Posterior cingulate gyrus (tissue), 11 donors: ENCODE data around the gene ISLR2.

Source experiments
- DNase-seq, 10 donors: peaks; one replicate each; pipeline versions ENCODE4 v3.0.0 to v3.0.0-alpha.2; 2020 to 2021; ENCODE audit warnings: mixed read lengths in 3 of 10
- intact Hi-C: fragments of 100-400 bp; cut with DNase I; formaldehyde crosslinking; loops from one replicate; pipeline ENCODE4 v1.15.1; 2023

The ISLR2 gene

DNA sequence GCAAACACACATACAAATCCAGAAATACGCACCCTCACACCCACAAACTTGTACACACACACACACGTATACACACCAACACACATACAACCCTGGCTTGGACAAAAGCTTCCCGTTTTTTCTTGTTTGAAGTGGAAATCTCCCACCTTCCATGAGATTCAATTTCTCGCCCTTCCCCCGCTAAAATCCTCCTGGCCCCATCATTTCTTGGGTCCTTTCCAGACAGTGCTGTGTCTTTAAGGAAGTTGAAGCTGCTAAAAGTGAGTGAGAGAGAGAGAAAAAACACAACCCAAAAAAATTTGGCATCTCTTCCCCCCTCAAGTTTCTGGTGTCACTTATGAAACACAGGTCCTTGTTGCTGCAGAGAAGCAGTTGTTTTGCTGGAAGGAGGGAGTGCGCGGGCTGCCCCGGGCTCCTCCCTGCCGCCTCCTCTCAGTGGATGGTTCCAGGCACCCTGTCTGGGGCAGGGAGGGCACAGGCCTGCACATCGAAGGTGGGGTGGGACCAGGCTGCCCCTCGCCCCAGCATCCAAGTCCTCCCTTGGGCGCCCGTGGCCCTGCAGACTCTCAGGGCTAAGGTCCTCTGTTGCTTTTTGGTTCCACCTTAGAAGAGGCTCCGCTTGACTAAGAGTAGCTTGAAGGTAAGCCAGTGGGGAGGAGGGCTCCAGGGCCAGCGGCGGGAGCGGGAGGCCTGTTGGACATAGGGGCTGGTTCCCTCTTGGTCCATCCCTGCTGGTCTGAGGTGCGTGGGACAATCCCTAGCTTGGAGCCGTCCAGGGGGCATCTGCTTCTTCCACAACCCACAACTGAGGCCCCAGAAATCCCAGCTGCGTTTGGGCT lies 43.2 kb downstream of the ISLR2 start, which contains the start of gene ISLR:
Gene ISLR (plus strand): TSS at position 331 of the 839 bp plus-strand sequence. CDS start 1,149 bp downstream, outside the sequence.
- peak in 2 of 10 donors; percentile 8 to 85 for DNase-seq
- intact Hi-C loops, result no loop called here

DNA sequence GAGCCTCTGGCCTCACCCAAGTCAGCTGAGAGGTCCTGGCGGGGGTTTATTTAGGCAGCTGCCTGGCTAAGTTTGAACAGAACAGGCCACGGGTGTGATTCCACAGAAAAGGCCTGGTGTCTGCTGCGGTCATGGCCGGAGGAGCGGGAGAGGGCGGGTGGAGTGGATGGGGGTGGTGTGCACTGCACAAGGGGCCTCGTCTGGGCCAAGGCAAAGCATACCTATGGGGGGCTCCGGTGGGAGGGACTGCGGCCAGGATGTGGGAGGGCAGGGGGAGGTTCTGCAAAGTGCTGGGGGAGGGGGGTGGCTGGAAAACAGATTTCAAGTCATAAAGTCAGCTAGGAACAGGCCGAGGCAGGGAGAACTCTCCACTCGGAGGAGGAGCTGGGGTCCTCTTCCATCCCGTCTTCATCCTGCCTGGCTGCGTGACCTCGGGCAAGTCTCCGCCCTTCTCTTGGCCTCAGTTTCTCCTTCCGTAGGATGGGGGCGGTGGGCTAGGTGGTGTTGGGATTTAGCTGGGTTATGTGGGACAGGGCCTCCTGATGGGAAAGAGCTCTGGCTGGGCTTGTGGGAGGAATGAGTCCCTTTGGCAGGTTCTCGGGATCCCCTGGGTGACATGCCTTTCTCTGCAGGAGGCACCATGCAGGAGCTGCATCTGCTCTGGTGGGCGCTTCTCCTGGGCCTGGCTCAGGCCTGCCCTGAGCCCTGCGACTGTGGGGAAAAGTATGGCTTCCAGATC lies 44.0 kb downstream of the ISLR2 start:
- intact Hi-C loops, result no loop called here
- DNase-seq, result peak in 2 of 10 donors; percentile 8 to 70

DNA sequence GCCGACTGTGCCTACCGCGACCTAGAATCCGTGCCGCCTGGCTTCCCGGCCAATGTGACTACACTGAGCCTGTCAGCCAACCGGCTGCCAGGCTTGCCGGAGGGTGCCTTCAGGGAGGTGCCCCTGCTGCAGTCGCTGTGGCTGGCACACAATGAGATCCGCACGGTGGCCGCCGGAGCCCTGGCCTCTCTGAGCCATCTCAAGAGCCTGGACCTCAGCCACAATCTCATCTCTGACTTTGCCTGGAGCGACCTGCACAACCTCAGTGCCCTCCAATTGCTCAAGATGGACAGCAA lies 44.5 kb downstream of the ISLR2 start:
- DNase-seq, result peak in 2 of 10 donors; percentile 13 to 82
- intact Hi-C loops, result no loop called here

DNA sequence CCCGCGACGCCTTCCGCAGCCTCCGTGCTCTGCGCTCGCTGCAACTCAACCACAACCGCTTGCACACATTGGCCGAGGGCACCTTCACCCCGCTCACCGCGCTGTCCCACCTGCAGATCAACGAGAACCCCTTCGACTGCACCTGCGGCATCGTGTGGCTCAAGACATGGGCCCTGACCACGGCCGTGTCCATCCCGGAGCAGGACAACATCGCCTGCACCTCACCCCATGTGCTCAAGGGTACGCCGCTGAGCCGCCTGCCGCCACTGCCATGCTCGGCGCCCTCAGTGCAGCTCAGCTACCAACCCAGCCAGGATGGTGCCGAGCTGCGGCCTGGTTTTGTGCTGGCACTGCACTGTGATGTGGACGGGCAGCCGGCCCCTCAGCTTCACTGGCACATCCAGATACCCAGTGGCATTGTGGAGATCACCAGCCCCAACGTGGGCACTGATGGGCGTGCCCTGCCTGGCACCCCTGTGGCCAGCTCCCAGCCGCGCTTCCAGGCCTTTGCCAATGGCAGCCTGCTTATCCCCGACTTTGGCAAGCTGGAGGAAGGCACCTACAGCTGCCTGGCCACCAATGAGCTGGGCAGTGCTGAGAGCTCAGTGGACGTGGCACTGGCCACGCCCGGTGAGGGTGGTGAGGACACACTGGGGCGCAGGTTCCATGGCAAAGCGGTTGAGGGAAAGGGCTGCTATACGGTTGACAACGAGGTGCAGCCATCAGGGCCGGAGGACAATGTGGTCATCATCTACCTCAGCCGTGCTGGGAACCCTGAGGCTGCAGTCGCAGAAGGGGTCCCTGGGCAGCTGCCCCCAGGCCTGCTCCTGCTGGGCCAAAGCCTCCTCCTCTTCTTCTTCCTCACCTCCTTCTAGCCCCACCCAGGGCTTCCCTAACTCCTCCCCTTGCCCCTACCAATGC lies 45.1 kb downstream of the ISLR2 start:
- intact Hi-C loops, result no loop called here
- peak in 3 of 10 donors; percentile 1 to 73 (median 72) for DNase-seq

DNA sequence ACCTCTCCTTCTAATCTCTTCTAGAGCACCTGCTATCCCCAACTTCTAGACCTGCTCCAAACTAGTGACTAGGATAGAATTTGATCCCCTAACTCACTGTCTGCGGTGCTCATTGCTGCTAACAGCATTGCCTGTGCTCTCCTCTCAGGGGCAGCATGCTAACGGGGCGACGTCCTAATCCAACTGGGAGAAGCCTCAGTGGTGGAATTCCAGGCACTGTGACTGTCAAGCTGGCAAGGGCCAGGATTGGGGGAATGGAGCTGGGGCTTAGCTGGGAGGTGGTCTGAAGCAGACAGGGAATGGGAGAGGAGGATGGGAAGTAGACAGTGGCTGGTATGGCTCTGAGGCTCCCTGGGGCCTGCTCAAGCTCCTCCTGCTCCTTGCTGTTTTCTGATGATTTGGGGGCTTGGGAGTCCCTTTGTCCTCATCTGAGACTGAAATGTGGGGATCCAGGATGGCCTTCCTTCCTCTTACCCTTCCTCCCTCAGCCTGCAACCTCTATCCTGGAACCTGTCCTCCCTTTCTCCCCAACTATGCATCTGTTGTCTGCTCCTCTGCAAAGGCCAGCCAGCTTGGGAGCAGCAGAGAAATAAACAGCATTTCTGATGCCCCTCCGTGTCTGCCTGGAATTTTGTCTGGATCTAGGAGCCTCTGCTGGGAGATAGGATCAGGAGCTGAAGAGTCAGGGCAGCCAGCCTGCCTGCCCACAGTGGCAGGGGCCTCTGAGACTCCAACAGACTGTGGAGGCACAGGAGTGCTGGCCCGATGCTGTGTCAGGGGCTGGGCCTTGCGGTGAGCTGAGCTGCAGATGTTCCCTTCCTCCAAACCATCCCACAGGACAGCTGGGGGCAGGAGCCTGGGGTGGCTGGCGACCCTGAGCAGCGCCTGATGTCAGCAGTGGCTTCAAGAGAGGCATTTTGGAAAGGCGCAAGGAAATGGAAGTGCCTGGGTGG lies 46.2 kb downstream of the ISLR2 start:
- peak in 1 of 10 donors; percentile 73 for DNase-seq
- intact Hi-C loops, result no loop called here

DNA sequence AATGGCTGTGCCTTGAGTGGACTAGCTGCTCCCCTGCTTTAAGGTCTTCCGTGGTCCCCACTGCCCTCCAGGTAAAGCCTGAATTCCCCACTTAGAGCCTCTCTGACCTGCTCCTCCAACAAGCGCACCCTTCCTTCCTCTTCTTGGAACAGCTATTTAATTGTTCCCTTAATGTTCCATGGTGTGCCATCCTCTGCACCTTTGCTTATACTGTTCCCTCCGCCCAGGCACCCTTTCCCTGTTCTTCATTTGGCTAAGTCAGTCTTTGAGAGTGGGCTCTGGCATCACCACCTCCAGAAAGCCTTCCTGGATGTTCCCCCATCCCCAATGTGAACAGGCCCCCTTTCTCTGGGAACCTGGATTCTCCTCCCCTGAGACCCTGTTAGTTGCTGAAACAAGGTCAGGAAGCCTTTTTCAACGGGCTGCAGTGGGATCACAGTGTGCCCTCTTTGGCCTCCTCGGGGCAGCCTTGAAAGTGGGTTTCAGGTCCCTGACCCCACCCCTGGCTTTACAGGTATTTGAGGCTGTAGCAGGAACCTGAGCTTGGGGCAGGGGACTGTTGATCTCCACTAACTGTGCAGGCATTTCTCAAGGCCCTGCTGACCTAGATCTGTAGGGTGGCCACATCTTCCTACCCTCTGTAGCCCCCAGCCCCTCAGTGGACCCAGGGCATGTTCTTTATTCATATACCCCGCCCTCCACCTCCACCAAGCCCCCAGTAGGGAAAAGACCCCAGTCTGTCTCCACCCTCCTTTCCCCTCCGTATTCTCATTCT lies 48.1 kb downstream of the ISLR2 start:
- peak in 3 of 10 donors; percentile 0 to 40 (median 15) for DNase-seq
- intact Hi-C loops, result no loop called here

DNA sequence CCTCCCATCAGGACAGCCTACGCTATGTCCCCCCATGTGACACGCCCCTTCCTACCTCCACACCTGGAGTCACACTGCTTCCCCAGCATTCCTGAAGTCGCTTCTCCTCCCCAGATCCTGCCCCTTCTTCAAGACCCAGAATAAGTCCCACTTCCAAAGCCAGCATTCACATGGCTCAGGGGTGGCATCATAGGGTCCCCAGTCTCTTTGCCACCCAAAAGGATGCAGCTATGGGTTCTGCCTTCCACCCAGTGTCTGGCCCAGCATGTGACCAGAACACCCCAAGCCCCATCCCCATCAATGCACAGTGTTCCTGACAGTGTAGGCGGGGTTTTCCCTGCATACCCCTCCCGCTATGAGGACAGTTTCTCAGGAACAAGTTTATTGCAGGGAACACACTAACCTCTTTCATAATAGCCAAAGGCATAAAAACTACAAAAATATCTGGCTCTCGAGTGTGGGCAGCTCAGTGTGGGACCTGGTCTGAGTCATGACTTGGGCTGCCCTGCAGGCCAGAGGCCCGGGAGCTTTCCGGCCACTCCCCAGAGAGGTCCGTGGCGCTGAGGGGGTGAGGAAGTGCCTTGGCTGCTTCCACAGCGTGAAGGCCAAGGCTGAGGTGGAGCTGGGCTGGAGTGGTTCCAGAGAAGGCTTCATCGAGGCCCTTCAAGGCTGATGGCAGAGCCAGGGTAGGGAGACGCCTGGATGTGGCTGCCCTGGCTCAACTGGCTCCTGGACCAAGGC lies 48.9 kb downstream of the ISLR2 start:
- intact Hi-C loops, result no loop called here
- peak in 3 of 10 donors; percentile 46 to 87 (median 72) for DNase-seq

DNA sequence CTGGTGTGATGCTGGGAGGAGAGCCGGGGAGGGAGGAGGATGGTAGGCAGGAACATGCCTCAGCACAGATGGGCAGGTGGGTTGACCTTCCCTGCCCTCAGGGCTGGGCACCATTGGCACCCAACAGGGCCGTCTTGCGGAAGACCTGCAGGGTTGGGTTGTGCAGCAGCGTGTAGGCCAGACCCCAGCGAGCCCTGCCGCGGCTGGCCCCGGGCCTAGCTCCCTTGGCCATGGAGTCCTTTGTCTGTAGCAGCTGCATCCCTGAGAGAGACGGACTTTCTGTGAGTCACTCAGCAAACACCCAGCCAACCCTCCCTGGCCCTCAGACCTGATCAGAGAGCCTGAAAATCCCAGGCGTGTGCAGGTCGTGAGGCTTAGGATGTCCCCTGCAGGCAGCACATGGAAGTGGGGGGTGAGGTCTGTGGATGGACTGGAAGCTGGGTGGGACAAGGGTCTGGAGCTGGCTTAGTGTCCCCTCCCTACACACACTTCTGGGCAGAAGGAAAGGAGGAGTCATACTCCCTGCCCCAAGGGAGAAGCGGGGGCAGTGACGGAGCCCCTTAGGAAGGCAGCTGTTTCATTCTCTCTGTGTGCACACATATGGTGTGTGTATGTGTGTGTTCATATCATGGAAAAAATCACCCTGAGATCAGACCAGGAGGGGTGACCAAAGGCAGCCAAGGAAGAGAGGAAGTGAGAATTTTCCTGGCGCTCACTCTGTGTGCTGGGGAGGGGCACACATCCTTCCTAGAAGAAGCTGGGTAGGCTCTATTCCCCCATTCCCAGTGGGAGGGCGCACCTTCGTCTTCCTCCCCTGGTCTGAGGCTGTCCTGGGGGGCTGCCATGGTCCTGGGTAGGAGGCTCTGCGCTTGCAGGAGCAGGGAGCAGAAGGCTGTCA lies 49.8 kb downstream of the ISLR2 start:
- intact Hi-C loops, result no loop called here
- DNase-seq, result peak in 3 of 10 donors; percentile 6 to 81 (median 54)

DNA sequence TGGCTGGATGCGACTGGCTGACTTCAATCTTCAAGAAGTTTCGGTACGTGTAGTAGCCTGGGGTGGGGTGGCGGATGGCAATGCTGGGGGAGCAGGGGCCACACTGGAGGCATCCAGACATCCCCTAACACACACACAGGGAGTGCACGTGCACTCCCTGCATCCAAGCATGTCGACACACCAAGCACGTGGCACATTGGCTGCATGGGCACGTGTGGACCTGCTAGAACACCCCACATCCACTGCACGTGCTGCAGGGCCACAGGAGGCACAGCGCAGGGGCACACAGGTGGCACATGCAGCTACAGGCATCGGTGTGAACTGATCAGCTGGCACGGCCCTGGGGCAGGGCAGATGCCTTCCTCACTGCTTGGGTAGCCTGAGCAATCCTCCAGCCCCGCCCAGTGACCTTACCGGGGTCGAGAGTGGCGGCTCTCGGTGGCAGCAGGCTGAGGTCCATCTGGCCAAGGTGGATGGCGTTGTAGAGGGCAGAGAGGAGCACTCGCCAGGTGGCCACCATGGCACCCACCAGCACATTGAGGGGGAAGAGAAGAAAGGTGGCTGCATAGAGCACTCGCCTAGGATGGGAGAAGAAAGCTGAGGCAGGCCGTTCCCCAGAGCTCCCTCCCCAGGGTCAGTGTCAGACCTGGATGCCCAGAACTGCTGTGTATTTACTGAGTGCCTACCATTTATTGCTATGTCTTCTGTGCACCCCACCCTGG lies 50.7 kb downstream of the ISLR2 start:
- intact Hi-C loops, result no loop called here
- DNase-seq, result peak in 4 of 10 donors; percentile 2 to 80 (median 52)

DNA sequence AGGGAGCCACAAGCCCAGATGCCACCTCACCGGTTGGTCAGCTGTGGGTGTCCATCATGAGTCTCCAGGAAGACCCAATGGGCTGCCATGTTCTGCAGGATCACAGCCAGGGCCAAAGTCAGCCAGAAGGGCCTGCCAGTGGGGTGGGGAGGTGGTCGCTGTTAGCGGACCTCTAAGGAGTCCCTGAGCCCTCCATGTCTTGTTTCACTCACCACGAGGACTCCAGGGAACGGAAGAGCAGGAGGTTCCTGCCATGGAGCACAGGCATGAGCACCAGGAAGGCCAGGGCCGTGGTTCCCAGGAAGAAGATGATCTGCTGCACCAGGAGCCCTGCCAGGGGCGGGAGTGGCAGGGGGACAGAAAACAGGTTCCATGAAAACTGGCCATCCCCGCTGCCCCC lies 51.7 kb downstream of the ISLR2 start:
- intact Hi-C loops, result no loop called here
- DNase-seq, result peak in 4 of 10 donors; percentile 0 to 69 (median 42)

DNA sequence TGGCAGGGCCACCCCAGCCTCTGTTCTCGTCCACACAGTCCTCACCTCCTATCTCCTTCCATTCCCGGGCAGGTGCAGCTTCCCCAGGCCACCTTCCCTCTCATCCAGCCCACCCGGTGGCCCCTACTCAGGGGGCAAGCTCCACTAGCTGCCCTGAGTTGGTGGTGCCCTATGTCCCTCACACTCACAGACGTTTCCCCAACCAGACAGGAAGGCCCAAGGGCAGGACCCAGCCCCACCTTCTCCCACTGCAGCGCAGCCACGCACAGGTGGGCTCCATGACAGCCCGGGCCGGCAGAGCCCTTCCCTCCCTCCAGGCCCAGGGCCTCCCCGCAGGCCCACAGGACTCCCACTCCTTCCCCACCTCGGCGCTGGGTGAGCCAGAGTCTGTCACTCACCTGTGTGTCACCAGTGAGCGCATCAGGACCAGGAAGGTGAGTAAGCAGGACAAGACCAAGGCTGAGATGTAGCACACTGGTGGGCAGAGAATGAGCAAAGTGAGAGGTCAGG lies 54.3 kb downstream of the ISLR2 start:
- DNase-seq, result peak in 2 of 10 donors; percentile 69 to 77
- intact Hi-C loops, result no loop called here

DNA sequence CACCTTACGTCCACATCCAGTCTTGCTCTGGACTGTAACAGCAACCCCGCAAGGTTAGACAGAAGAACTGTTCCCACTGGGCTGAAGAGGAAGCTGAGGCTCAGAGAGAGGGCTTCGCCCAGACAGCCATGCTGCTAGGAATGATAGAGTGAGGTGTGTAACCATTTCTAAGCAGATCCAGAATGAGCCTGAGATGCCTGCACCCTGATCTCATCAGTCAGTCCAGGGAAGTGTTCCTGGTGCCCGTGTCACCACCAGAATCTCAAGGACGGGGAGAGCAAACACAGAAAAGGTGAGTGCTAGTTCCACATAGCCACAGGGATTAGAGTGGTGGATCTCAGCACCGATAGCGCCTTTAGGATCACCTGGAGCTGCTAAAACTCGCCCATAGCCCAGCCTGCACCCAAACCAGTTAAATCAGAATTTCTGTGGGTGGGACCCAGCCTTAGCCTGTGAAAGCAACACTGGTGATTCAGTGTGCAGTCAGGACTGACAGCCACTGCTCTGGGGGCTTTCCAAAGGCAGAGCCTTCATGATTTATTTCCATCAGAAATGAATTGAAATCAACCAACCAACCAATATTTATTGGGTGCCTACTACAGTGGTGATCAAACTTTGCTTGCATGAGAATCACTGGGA lies 55.4 kb downstream of the ISLR2 start:
- intact Hi-C loops, result no loop called here
- peak in 2 of 10 donors; percentile 8 to 50 for DNase-seq
